Activated T-cell treated with anti-CD3 and anti-CD28 coated beads for 24 hours (primary cell): ENCODE results near the gene PRORP.
"Not testable (repeated sequence)": the region's sequence is repeated elsewhere in the genome, so short reads cannot be mapped to it uniquely, and the experiment has no call there.

Experiments used
- DNase-seq: peaks from one replicate; pipeline ENCODE4 v3.0.0-alpha.2; 2020; ENCODE audit warnings: low read depth

PRORP gene

GRCh38 chr14:35138585-35138984, 16.2 kb downstream of the PRORP start:
- DNase-seq, result no peak

- DNase-seq, result no peak
These were observed 18.6 kb downstream of the PRORP start for GRCh38 chr14:35140718-35141581.

GRCh38 chr14:35144029-35144428, 21.7 kb downstream of the PRORP start:
- DNase-seq, result no peak

- no peak for DNase-seq
These were observed 24.4 kb downstream of the PRORP start for GRCh38 chr14:35146711-35147149.

- no peak for DNase-seq
These were observed 24.8 kb downstream of the PRORP start for GRCh38 chr14:35147186-35147585.

- no peak for DNase-seq
These were observed 25.4 kb downstream of the PRORP start for GRCh38 chr14:35147711-35148110.

GRCh38 chr14:35149239-35149638, 26.9 kb downstream of the PRORP start:
- no peak for DNase-seq

- DNase-seq, result not testable (repeated sequence)
These were observed 30.2 kb downstream of the PRORP start for GRCh38 chr14:35152531-35152930.

- DNase-seq, result no peak
These were observed 31.7 kb downstream of the PRORP start for GRCh38 chr14:35154016-35154415.

- DNase-seq, result no peak
These were observed 33.6 kb downstream of the PRORP start for GRCh38 chr14:35155962-35156361.

- no peak for DNase-seq
These were observed 36.1 kb downstream of the PRORP start for GRCh38 chr14:35158491-35158890.

- DNase-seq, result no peak
These were observed 36.8 kb downstream of the PRORP start for GRCh38 chr14:35158951-35159653.

GRCh38 chr14:35159742-35160409, 37.5 kb downstream of the PRORP start:
- no peak for DNase-seq

- peak; percentile 7 for DNase-seq
These were observed 38.9 kb downstream of the PRORP start for GRCh38 chr14:35161231-35161630.

- DNase-seq, result no peak
These were observed 41.0 kb downstream of the PRORP start for GRCh38 chr14:35163384-35163783.

GRCh38 chr14:35164849-35165248, 42.5 kb downstream of the PRORP start:
- DNase-seq, result no peak

GRCh38 chr14:35167496-35167895, 45.1 kb downstream of the PRORP start:
- no peak for DNase-seq
